SK-N-DZ (cell line): ENCODE measurements around the gene CASKIN1.

Source experiments
- DNase-seq: peaks from one replicate; pipeline ENCODE4 v3.0.0-alpha.2; 2015; ENCODE audit warnings: low spot score

The CASKIN1 gene

GRCh38 chr16:2195322-2196161, 863 bp downstream of the CASKIN1 start:
- no peak for DNase-seq

DNA sequence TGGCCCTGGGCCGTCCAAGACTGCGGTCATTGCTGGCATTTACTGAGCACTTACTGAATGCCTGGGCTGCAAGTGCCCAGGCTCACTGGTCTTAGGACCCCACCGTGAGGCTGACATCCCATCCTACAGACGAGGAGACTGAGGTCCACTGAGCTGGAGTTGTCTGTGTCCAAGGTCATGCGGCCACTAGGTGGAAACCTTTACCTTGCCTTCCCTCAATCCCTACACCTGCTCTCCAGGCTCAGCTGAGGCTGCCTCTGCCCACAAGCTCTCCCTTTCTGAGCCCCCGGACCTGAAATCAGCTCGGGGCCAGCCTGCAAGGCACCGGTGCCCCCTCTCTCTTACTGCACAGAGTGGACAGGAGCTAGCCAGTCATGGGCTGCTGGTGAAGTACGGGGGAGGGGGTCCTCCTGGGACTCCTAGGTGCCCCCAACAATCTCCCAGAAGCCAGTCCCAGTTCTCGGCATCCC, 1.5 kb downstream of the CASKIN1 start:
- DNase-seq: peak; percentile 80

DNA sequence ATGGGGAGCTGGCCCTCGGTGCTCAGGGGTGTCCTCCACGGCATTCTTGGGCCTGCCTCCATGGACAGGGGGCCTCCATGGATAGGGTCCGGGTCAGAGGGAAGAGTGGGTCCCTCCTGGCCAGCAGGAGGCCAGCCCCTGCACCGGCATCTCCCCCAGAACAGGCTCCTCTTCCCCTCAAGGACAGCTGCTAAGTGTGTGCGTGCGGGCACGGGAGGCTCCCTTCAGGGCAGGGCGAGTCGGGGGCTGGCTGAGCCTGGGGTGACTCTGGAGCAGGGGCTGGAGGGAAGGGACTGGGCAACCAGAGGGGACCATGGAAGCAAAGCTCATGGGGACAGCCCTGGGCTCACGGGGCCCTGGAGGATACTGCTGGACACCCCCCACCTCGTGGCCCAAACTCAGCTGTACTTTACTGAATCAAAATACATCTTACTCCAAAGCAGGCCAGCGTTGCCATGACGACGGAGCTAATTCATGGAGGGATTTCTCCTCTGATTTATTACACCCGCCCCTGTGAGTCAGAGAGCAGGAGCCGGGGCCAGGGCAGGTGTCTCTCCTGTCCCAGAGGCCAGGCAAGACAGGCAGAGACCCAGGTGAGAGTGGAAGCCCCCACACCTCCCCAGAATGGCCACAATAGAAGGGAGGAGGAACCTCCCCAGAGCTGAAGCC, 2.1 kb downstream of the CASKIN1 start:
- peak; percentile 78 for DNase-seq

GRCh38 chr16:2191446-2191706, 5.0 kb downstream of the CASKIN1 start:
- DNase-seq: no peak

GRCh38 chr16:2190659-2191445, 5.6 kb downstream of the CASKIN1 start:
- no peak for DNase-seq

DNA sequence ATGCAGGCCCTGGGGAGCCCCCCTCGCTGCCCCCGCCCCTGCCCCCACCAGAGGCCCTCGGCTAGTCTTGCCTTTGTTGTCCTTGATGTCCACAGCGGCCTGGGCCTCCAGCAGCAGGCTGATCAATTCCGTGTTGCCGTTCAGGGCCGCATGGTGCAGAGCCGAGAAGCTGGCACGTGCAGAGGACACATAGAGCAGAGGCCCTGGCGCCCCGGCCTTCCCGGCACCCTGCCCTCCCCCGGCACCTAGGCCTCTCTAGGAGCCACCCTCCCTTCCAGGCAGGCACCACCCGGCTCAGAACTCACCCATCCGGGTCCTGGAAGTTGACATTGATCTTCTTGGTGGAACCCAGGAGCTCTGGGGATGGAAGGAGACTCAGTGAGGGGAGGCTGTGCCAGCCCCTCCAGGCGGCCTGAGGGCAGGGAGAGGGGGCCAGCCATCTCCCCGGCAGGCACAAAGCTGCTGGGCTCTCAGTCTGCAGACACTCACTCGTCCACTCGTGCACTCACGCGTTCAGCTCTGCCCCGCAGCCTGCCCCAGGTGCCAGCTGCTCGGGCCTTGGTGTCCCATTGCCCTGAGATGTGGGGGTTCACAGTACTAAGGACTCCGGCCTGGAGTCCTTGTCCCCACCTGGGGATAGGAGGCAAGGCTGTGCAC, 6.3 kb downstream of the CASKIN1 start:
- DNase-seq: no peak

DNA sequence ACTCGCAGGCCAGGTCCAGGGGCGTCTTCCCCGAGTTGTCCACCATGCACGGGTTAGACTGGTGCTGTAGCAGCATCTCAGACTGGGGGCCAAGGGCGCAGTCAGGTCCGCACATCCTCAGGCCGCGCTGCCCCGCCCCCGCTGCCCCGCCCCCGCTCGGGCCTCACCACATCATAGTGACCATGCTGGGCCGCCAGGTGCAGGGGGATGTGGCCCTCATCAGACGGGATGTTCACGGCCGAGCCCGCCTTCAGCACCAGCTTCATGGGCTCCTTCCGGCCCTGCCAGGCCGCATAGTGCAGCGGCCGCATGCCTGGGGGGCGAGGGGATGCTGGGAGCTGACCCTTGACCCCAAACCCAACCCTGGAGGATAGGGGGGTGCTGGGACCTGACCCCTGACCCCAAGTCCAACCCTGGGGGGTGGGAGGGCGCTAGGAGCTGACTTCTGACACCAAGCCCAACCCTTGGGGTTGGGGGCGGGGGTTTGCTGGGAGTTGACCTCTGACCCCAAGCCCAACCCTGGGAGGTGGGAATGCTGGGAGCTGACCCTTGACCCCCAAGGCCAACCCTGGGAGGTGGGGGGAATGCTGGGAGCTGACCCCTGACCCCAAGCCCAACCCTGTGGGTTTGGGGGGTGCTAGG, 7.0 kb downstream of the CASKIN1 start:
- no peak for DNase-seq

DNA sequence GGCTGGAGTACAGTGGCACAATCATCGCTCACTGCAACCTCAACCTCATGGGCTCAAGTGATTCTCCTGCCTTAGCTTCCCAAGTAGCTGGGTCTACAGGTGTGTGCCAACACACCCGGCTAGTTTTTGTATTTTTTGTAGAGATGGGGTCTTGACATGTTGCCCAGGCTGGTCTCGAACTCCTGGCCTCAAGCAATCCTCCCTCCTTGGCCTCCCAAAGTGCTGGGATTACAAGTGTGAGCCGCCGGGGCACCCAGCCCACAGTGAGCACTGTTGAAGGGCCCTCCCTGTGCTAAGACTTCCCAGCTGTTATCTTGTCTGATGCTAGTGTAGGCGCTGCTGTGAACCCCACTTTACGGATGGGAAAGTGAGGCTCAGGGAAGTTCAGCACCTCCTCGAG, 8.0 kb downstream of the CASKIN1 start:
- no peak for DNase-seq

DNA sequence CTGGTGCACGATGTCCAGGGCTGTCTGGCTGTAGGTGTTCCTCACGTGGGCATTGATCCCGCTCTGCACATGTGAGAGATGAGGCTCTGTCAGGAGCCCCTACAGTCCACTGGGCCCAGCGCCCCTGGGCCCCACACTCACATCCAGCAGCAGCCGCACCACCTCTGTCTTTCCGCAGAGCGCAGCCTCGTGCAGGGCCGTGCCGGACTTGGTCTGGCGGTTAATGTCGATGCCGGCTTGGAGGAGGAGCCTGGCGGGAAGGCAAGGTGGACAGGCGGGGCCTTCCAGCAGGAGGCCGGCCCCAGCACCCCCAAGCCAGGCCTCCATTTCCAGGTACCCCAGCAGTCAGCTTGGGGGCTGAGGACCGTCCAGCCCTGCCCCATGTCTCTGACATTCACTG, 9.2 kb downstream of the CASKIN1 start:
- DNase-seq: no peak

GRCh38 chr16:2186505-2186904, 9.9 kb downstream of the CASKIN1 start:
- no peak for DNase-seq

- no peak for DNase-seq
Measured at GRCh38 chr16:2186064-2186463, 10.3 kb downstream of the CASKIN1 start.

GRCh38 chr16:2184962-2185361, 11.4 kb downstream of the CASKIN1 start:
- no peak for DNase-seq

- no peak for DNase-seq
Measured at GRCh38 chr16:2184346-2184745, 12.1 kb downstream of the CASKIN1 start.

DNA sequence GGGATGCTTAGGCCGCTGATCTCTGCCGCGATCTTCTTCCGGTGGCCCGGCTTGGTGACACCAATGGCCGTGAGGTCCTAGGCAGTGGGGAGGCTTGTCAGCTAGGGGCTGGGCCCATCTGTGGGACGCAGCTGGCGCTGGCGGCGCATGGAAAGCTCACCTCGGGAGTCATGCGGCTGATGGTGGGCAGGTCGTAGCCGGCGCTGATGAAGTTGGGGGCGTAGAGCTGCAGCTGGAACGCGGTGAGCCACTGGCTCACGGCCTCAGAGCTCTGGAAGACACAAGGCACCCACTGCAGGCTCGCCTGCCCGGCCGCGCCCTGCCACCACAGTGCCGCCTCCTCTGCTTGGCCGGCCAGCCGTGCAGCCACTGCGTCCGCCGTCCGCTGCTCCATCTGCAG, 12.7 kb downstream of the CASKIN1 start:
- DNase-seq: no peak

DNA sequence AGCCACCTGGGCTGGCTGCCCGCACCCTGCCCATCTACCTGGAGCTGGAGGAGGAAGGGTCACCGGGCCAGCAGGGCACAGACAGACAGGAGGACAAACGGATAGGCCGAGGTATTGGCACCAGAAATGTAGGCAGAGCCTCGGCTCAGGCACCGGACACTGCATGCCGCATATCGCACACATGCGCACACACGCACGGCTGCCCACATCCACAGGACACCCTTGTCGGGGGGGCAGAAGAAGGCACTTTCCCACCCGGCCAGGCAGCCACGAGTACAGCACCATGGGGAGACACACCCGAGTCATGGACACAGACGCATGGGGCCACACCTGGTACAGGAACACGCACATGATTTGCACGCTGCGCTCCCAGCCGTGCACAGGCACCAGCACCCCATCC, 14.5 kb downstream of the CASKIN1 start:
- DNase-seq: no peak

DNA sequence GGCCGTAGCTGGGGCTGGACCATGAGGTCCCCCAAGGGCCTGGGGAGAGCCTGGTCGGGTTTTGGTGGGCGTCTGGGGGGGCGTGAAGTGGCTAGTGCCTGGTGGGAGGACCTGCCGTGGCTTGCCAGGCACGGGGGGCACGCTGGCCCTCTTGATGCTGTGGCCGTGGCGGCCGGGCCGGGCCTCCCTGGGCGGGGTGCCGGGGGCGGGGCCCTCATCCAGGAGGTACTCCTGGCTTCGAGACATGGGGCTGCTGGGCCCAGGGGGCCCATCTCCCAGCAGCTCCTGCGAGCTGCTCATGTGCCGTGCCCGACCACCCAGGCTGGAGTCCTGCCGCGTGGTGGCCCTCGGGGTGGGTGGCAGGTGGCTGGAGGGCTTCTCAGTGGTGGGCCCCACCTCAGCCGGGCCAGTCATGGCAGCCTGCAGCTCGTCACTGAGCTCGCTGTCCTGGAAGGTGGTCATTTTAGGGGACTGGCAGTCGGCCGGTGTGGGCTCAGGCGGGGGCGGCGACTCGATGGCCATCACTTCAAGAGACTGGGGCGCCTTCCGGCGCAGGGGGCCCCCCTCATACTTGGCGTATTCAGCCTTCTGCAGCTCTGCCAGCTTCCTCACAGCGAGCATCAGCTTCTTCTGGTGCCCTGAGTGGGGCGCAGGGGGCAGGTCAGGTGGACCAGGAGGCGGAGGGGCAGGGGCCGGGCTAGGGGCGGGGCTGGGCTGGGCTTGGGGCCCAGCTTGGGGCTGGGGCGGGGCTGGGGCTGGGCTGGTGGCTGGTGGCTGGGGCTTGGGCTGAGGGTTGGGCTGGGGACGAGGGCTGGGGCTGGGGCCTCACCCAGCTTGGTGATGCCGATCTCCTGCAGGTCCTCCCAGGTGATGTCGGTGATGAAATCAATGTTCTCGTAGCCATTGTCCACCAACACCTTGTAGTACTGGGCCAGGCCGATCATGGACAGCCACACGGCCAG, 15.2 kb downstream of the CASKIN1 start:
- DNase-seq: no peak

DNA sequence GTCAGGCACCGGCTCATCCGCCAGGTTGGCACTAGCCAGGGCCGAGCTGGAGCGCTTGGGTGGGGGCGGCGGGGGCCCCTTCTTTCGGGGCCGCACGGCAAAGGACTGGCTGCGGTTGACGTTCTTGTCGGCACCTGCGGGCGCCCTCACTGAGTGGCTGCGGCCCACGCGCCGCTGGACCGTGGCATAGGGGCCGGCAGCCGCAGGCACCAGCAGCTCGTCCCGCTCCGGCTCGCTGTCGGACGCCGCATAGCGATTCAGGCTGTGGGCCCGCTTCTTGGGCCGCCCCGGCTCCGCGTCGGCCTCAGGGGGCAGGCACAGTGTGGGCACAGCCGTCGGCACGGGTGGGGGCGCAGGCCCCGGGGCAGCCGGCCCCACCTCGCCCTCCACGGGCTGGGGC, 15.9 kb downstream of the CASKIN1 start:
- DNase-seq: no peak

DNA sequence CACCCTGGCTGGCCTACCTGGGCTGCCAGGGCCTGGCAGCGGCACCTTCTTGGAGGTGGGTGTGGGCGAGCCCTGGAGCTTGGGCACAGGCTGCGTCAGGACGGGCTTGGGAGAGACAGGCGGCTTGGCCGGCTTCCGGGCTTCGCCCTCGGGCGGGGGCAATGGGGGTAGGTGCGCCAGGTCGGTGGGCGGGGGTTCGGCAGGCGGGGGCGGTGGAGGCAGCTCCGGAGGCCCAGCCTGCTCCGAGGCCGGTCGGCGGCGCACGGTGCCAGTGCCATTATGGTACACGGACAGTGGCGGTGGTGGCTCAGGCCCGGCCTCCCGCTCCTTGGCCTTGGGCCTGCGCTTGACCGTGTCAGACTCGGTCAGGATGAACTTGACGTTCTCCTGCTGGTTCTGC, 16.8 kb downstream of the CASKIN1 start:
- no peak for DNase-seq

- no peak for DNase-seq
Measured at GRCh38 chr16:2179107-2179501, 17.3 kb downstream of the CASKIN1 start.
